GM12878 (cell line): Measurements from ENCODE around the gene LRRC8A. TPM values are rescaled to one million over a fixed set of nuclear protein-coding genes. Genes with fewer than 3 reads are reported as not detected.
A peak's percentile ranks its signal among the peaks of the same experiment; 100 is the strongest.

Source experiments
- ATF7 ChIP-seq: fragments of 450-650 bp; IDR thresholded peaks from 2 replicates; pipeline ENCODE4 v1.6.1; 2016; ENCODE audit warnings: low read depth, mild to moderate bottlenecking
- BHLHE40 ChIP-seq, 2 experiments: fragments of 450-650 bp in 1 of 2; IDR thresholded peaks; 2 replicates each; pipeline ENCODE4 v1.6.1; 2011 to 2017; ENCODE audit warnings: low read depth in 2 of 2, borderline replicate concordance in 1 of 2, improper control_type of control experiment in 1 of 2, low read length in 1 of 2, mild to moderate bottlenecking in 1 of 2
- EP300 ChIP-seq, 2 experiments: fragments of 150-350 bp in 1 of 2; IDR thresholded peaks; 2 replicates each; pipeline ENCODE4 v1.6.1; 2011 to 2012; ENCODE audit warnings: low read depth in 2 of 2, low read length in 2 of 2, borderline replicate concordance in 1 of 2, improper control_type of control experiment in 1 of 2, inconsistent platforms in 1 of 2; ENCODE audit not compliant: control insufficient read depth in 1 of 2
- FOXM1 ChIP-seq: IDR thresholded peaks from 2 replicates; pipeline ENCODE4 v1.6.1; 2012; ENCODE audit warnings: low read depth, mild to moderate bottlenecking, inconsistent platforms, low read length, moderate library complexity
- IKZF1 ChIP-seq: fragments of 450-650 bp; conservative IDR thresholded peaks from 2 replicates; pipeline ENCODE4 v1.6.1; 2017; ENCODE audit warnings: antibody characterized with exemption, mild to moderate bottlenecking
- MXI1 ChIP-seq: fragments of 150-350 bp; IDR thresholded peaks from 2 replicates; pipeline ENCODE4 v1.6.1; 2011; ENCODE audit warnings: low read depth, mild to moderate bottlenecking, inconsistent platforms, low read length, improper control_type of control experiment
- NR2F1 ChIP-seq: fragments of 450-650 bp; conservative IDR thresholded peaks from 2 replicates; pipeline ENCODE4 v1.6.1; 2017; ENCODE audit warnings: mild to moderate bottlenecking
- POU2F2 ChIP-seq: IDR thresholded peaks from 3 replicates; pipeline ENCODE4 v1.6.1; 2011; ENCODE audit warnings: low read depth, mild to moderate bottlenecking, low read length, borderline replicate concordance
- RFX5 ChIP-seq: IDR thresholded peaks from 2 replicates; pipeline ENCODE4 v1.6.1; 2011; ENCODE audit warnings: low read depth, low read length, improper control_type of control experiment
- RUNX3 ChIP-seq: IDR thresholded peaks from 2 replicates; pipeline ENCODE4 v1.6.1; 2012; ENCODE audit warnings: low read length, inconsistent platforms
- SP1 ChIP-seq: IDR thresholded peaks from one replicate; pipeline ENCODE4 v1.6.1; 2011; ENCODE audit warnings: low read depth, low read length
- WRNIP1 ChIP-seq: IDR thresholded peaks from 2 replicates; pipeline ENCODE4 v1.6.1; 2011; ENCODE audit warnings: low read depth, low read length, improper control_type of control experiment, borderline replicate concordance
- ZBED1 ChIP-seq: IDR thresholded peaks from 2 replicates; pipeline ENCODE4 v1.6.1; 2016; ENCODE audit warnings: borderline replicate concordance
- ZNF687 ChIP-seq: fragments of 450-650 bp; IDR thresholded peaks from 2 replicates; pipeline ENCODE4 v1.6.1; 2017; ENCODE audit warnings: mild to moderate bottlenecking, moderate library complexity
- polyA plus RNA-seq, 11 experiments: library from polyadenylated mRNA; depleted of rRNA in 4 of 11; unstranded in 6 of 11; stranded (reverse) in 5 of 11; fragments of >200 nt; fragmentation: Nextera tagmentation in 4 of 11; fragmentation: Illumina TruSeq in 1 of 11; extraction: Ambion mirVana in 4 of 11; extraction: Trizol in 1 of 11; gene quantifications; 1 replicate in 1 of 11; 2 replicates in 10 of 11; pipeline versions ENCODE4 v1.2.1 to v1.2.3, GENCODE V29; 2011 to 2016; ENCODE audit warnings: inconsistent platforms in 2 of 11, missing spikeins in 2 of 11, low read depth in 1 of 11
- total RNA-seq, 4 experiments: library from RNA; depleted of rRNA in 3 of 4; stranded (reverse); fragments of >200 nt in 3 of 4; fragmentation: Illumina TruSeq in 1 of 4; extraction: Trizol in 1 of 4; gene quantifications; 2 replicates each; pipeline versions ENCODE4 v1.2.1 to v1.2.3, GENCODE V29; 2013 to 2021

LRRC8A gene
- total and polyA plus RNA-seq, 10 of the 15 experiments (the other 5 are each of a cell fraction or from before 2014, with no cell fraction given) = 1.6 to 15.9 (median 9.7) TPM

- TF ChIP-seq IKZF1 (peak; percentile 43), POU2F2 (0 out of 3 replicates have a peak, but pooled peaks have one; percentile 51), RUNX3 (peak; percentile 75), ZBED1 (no peak), WRNIP1 (no peak), FOXM1 (no peak), RFX5 (no peak), ATF7 (peak; percentile 31; the same call in 1 of the 2 replicates), SP1 (peak; percentile 18), MXI1 (peak; percentile 75), ZNF687 (peak; percentile 81; the same call in 1 of the 2 replicates), EP300 (IDR thresholded peaks at IDR 0.05; ENCODE audit: borderline replicate concordance in 1 of 2, control insufficient read depth in 1 of 2, low read depth in 2 of 2, low read length in 2 of 2) (0 out of 4 replicates have a peak, but pooled peaks of 1 of the 2 experiments have one; percentile 50), NR2F1 (no peak), BHLHE40 (IDR thresholded peaks at IDR 0.05; ENCODE audit: borderline replicate concordance in 1 of 2, low read depth in 2 of 2, low read length in 1 of 2) (peak in 1 of 2 experiments; percentile 30; a peak in 2 of 4 replicates)
These were observed 20.6 kb downstream of the LRRC8A start (continued) for GRCh38 chr9:128902351-128903078.
